ENCODE measurements around the gene ZNF267. TPM values are rescaled to one million over a fixed set of nuclear protein-coding genes. Genes with fewer than 3 reads are reported as not detected.

The ZNF267 gene
- total and polyA plus RNA-seq, 2 experiments from 2014 or later = 8.7 to 16.7 TPM

DNA sequence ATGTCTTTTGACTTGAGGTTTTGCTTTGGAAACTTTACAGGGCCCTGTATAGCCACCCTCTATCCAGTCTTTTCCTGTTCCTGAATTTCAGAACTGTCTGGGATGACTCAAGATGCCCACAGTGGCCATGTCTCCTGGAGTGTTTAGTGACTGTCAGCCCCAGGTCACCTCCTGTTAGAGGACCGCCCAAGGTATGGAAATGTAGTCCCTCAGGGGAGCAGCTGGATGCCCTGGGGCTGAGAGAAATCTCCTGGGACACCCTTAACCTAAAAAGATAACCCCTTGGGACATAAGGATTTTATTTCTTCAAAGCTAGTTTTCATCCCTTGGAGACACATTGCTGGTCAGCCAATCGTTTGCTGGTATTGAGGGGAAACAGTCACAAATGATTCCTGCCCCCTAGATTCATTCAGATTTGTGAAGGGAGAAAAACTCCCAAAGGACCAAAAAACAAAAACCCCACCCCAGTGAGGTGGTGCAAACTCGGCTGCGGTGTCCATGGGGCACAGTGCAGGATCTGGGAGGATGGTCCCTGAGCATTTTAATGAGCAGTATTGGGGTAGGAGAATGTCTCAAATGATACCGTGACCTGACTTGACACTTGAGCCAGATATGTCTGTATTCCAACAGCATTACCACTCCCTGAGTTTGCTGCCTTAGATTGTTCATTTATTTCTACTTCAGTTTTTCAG lies 1.7 kb downstream of the ZNF267 start:
- no peak overlapping the region for H3K27ac ChIP-seq
- H3K4me3 ChIP-seq = peak overlapping the region; percentile 97

DNA sequence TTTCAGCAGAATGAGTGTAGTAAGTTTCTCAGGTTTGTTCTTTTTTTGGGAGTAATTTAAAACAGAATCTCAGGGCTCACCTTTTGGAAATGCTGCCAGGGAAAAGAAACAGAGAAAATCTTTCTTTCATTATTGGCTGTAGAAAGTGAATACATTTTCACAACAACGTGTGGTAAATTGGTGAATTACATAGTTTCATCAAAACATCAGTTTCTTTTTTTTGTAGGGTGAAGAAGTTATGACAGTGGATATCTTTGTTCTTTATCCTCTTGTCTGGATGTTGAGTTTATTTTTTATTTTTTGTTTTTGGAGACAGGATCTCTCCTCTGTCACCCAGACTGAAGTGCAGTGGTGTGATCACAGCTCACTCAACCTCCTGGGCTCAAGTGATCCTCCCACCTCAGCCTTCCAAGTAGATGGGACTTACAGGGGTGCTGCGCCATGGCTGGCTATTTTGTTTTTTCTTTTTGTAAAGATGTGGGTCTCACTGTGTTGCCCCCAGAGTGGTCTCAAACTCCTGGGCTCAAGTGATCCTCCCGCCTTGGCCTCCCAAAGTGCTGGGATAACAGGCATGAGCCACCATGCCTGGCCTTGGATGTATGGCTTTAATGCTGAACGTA lies 2.4 kb downstream of the ZNF267 start:
- H3K9me3 ChIP-seq (ENCODE audit: low read depth) = no peaks in the 10 kb centered on the region
- H3K4me1 ChIP-seq (ENCODE audit: low read depth) = peaks cover 21% of the 10 kb centered on the region
- TF ChIP-seq, protein P1, sequence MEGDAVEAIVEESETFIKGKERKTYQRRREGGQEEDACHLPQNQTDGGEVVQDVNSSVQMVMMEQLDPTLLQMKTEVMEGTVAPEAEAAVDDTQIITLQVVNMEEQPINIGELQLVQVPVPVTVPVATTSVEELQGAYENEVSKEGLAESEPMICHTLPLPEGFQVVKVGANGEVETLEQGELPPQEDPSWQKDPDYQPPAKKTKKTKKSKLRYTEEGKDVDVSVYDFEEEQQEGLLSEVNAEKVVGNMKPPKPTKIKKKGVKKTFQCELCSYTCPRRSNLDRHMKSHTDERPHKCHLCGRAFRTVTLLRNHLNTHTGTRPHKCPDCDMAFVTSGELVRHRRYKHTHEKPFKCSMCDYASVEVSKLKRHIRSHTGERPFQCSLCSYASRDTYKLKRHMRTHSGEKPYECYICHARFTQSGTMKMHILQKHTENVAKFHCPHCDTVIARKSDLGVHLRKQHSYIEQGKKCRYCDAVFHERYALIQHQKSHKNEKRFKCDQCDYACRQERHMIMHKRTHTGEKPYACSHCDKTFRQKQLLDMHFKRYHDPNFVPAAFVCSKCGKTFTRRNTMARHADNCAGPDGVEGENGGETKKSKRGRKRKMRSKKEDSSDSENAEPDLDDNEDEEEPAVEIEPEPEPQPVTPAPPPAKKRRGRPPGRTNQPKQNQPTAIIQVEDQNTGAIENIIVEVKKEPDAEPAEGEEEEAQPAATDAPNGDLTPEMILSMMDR (IDR thresholded peaks at IDR 0.05; ENCODE audit: low read depth, low read length) = no peak
- no peak overlapping the region for H3K4me3 ChIP-seq
- no peak for DNase-seq (ENCODE audit: low read depth in 1 of 2, low spot score in 1 of 2)
- H3K27me3 ChIP-seq = no peaks in the 10 kb centered on the region
- no peaks in the 10 kb centered on the region for H3K36me3 ChIP-seq
- no peak overlapping the region for H3K27ac ChIP-seq

More for the DNA sequence above, 1.7 kb downstream of the ZNF267 start:
- Histone ChIP-seq H3K9me3 (ENCODE audit: low read depth) (no peaks in the 10 kb centered on the region), H3K27me3 (no peaks in the 10 kb centered on the region), H3K36me3 (no peaks in the 10 kb centered on the region), H3K4me1 (ENCODE audit: low read depth) (peaks cover 14% of the 10 kb centered on the region)
- DNase-seq (ENCODE audit: low read depth in 1 of 2, low spot score in 1 of 2) = peak in 1 of 2 donors; percentile 54
- TF ChIP-seq, protein P1 (IDR thresholded peaks at IDR 0.05; ENCODE audit: low read depth, low read length) = no peak

DNA sequence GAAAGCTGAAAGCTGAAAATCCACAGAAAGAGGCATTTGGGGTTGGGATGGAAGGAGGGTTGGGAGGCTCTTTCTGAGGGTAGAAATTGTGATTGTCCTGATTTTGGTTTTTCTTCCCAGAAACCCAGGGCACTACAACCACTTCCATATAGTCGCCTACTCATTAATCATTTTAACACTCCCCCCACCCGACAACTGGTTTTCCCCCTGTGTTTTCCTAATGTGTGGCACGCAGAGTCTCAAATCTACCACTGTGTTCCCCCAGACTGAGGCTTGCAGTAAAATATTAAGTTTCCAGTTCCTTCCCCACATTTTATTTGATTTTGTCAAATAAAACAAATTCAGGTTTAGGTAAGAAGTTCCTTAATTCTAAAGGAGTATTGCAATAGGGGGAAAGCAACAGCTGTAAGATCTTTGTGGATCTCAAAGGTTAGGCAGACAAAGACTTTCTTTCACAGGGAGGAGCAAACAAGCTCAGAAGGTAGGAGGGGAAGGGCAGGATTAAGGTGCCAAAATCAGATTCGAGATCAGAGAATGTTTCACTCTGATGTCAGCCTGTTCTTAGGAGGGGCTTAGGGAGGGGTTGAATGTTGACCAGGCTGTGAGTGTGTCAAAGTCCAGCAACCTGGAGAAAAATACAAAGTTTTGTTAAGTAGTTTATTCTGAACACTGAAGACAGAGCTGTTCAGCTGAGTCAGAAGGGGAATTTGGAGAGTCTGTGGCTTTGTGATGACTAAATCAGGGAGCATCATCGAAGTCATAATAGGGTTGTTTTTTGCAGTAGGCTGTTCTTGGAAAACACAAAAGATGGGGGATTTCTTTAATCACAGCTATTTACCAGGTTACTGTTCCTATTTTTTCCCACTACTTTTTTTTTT lies 3.6 kb downstream of the ZNF267 start:
- H3K9me3 ChIP-seq (ENCODE audit: low read depth) = no peaks in the 10 kb centered on the region
- no peak overlapping the region for H3K4me3 ChIP-seq
- no peak overlapping the region for H3K27ac ChIP-seq
- no peaks in the 10 kb centered on the region for H3K36me3 ChIP-seq
- peak in 1 of 2 donors; percentile 83 for DNase-seq (ENCODE audit: low read depth in 1 of 2, low spot score in 1 of 2)
- TF ChIP-seq, protein P1 (IDR thresholded peaks at IDR 0.05; ENCODE audit: low read depth, low read length) = no peak
- no peaks in the 10 kb centered on the region for H3K27me3 ChIP-seq
- peaks cover 24% of the 10 kb centered on the region for H3K4me1 ChIP-seq (ENCODE audit: low read depth)

DNA sequence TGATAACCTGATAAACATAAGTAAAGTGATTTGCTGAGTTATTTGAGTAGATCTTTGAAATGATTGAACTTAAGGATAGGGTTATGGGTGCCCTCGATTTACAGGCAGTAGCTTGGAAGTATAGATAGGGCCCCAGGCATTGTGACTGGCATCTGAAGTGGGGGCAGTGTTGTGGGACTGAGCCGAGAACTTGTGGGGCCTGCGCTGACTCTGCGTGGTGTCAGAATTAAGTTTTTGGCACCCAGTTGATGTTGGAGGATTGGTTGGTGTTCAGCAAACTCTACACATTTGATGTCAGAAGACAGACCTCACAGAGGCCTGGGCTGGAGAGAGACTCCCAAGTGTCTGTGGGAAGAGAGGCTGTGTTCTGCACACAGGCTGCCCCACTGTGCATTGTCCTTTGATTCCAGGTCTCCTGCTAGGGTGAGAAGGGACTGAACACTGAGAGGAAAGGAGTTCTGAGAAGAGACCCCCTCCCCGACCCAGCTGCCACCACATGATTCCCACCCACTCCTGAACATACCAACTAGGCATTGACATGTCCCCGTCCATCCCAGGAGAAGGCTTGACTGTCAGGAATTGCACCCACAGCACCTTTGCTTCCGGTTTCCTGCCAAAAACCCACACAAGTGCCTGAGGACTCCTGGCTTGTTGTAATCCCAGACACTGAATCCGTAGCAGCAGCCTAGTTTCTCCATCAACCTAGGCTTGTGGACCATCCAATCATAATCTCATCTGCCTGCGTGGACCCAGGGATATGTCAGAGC lies 4.5 kb downstream of the ZNF267 start:
- TF ChIP-seq, protein P1 (IDR thresholded peaks at IDR 0.05; ENCODE audit: low read depth, low read length) = no peak
- no peaks in the 10 kb centered on the region for H3K27me3 ChIP-seq
- peaks cover 28% of the 10 kb centered on the region for H3K4me1 ChIP-seq (ENCODE audit: low read depth)
- H3K4me3 ChIP-seq = no peak overlapping the region
- H3K9me3 ChIP-seq (ENCODE audit: low read depth) = no peaks in the 10 kb centered on the region
- H3K36me3 ChIP-seq = no peaks in the 10 kb centered on the region
- no peak overlapping the region for H3K27ac ChIP-seq
- DNase-seq (ENCODE audit: low read depth in 1 of 2, low spot score in 1 of 2) = no peak

DNA sequence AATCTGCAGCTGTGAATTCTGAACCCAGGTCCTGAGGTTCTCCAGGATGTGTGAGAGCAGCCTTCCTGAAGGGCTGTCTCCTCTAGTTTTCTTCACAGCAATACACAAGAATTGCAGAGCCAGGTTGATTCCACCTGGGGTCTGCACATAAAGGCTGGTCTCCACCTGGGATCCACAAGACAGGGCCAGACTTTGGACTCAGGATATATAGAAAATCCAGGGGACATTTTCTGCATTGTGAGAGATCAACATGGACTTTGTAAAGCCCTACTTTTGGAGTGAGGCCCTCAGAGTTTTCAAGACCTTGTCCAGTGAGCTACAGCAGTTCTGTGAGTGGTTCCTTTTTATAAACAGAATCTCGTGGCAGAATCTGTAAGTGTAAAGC lies 6.3 kb downstream of the ZNF267 start:
- DNase-seq (ENCODE audit: low read depth in 1 of 2, low spot score in 1 of 2) = no peak
- Histone ChIP-seq H3K4me3 (no peak overlapping the region), H3K27me3 (no peaks in the 10 kb centered on the region), H3K27ac (peak overlapping the region; percentile 84), H3K36me3 (no peaks in the 10 kb centered on the region), H3K9me3 (ENCODE audit: low read depth) (no peaks in the 10 kb centered on the region), H3K4me1 (ENCODE audit: low read depth) (peaks cover 23% of the 10 kb centered on the region)
- TF ChIP-seq, protein P1 (IDR thresholded peaks at IDR 0.05; ENCODE audit: low read depth, low read length) = no peak
